HL-60/S4 treated with retinoic acid at 250 ng/mL for 4 days and 3 days (cell line): ENCODE measurements around the gene ARHGAP15.

Experiments used
- in situ Hi-C: fragments of 300-500 bp; cut with MboI; formaldehyde crosslinking; loops from 2 replicates; pipeline ENCODE4 v1.7.0; 2022; ENCODE audit warnings: low sequenced_read_pairs

ARHGAP15 gene

DNA sequence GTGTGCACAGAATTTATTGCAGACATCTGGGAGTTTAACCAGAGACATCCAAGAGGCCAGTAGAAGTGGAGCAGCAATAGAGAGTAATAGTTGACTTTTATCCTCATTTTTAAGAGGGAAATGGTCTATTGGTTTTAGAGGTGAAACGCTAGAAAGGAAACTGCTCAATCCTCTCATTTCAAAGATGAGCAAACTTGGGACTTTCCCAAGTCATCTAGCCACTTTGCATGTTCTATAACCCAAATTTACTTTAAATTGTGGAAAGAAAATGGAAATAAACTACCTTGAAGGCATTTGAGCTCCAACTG is 601.7 kb downstream of the ARHGAP15 start:
- in situ Hi-C loops, result no loop called here

DNA sequence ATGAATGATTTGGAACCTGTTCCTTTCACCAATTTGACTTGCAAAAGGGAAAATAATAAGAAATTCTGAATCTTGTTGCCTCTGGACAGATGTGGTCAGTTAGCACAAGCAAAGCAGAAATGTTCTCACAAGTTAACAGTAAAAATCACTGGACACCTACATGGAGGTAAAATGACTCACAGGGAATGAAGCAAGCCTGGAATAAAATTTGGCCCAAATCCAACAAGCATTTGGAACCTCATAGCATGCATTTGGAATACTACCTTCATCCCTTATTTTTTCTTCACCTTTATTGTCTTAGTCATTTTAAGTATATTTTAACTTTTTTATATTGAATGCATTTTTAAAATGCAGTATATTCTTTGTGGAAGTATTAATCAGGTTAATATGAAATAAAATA is 602.9 kb downstream of the ARHGAP15 start:
- in situ Hi-C loops, result no loop called here

DNA sequence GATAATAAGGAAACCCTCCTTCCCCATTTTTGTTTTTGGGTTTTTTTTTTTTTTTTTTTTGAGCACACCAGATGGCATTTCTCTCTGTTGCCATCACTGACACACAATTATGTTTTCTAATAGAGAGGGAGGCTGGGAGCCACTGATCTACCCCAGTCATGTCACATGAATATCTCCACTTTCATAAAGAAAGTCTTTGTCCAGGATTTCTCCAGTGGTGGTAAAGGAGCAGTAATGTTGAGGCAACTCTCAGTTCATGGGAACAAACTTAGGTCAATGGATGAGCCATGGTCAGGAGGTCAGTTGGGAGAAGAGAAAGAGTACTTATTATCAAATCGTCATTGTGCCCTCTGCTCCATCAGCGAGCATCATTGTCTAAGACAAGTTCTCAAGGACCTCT is 603.7 kb downstream of the ARHGAP15 start:
- in situ Hi-C loops, result no loop called here

DNA sequence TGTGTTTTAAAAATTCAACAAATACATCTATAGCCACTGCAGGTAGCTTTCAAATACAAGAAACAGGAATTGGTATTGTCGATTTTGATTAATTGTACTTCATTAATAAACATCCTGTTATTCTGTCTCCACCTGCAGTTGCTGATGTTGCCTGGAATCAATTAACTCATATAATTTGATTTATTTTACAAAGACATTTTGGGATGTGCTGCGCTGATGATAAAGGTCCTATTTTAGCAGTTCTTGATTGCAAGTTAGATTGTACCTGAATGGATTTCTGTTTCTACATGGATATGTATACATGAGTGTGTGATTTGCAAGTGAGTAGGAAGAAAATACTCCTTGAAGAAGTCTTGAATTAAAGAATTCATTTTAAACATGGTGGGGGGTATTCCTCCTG is 605.3 kb downstream of the ARHGAP15 start:
- in situ Hi-C loops, result no loop called here

DNA sequence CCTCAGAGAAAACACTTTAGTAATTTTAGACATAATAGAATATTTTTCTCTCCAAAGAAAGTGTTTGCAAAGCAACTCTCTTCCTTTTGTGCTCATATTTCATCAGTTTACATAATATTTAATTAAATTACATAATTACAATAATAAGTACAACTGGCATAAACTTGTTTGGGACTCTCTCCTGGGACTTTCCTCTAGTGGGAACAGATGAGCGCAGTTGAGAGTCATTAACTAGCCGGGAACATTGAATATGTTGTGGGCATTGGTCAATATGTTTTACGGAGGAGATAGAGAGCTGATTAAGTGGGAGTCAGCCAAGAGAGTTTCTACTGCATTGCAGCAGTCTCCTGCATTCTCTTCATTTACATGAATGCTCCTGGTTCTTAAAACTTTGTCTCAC is 607.7 kb downstream of the ARHGAP15 start:
- in situ Hi-C loops, result no loop called here

DNA sequence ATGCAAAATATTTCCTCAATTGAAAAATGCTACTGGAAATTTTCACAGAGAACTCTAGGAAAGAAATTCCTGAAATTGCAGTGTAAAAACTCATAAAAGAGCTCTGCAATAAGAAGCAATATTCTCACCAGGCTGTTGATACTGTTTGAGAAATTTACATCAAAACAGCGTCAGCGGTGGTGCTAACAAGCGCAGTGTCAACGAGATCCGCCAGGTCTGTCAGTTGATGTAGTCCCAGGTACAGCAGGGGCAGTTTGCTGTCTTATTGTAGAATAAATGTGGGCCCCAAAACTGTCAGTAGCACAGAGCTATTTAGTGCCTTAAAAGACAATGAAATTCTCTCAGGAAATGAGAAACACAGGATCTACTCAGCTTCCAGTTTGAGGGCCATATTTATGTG is 611.2 kb downstream of the ARHGAP15 start:
- in situ Hi-C loops, result no loop called here

DNA sequence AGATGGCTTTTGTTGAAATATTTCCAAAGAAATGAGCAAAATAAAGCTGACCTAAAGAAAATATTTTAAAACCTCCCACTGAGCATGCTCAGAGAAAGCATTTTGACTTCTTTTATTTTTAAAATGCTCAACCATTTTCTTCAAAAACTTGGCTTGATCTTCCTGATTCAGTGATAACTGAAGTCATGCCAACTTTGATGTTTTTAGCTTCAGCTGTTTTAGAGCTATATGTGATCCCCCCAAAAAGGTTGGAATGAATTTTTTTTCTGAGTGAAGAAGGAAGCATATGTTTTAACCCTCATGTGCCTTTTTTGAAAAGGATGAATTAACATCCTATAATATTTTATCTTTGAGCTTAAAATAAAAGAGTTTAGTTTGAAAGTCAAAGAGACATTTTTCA is 612.0 kb downstream of the ARHGAP15 start:
- in situ Hi-C loops, result no loop called here

DNA sequence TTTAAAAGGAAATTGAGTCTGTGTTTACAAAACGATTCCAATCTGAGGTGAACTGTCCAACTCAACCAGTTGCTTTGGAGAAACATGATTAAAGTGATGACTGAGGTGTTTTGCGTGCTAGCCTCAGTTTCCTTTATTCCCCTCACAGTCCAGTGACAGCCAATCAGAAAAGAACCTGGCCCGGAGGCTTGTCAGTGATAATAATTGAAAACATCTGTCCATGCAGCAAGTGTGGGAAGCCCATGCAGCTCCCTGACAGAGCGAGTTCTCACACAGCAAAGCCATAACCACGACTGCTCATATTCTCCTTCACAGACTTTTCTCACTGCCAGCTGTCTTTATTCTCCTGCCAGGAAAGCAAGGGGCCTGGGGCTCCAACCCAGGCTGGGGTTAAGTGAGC is 613.4 kb downstream of the ARHGAP15 start:
- in situ Hi-C loops, result no loop called here

DNA sequence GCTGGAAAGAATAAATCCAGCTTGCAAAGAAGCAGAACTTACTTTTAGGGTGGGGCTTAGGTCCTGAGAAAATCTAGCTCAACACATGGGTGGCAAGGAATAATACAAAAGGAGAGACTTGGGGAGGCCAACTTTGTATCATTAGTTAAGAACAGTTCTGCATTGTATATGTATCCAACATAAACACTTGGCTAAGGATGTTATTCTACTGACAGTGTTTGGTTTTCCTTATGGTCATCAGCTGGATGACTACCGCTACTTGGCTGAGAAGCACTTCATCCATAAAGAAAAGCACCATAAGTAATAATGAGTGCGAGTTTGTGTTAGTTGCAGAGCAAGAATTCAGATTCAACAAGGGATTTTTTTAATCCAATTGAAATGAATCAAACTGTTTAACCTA is 614.9 kb downstream of the ARHGAP15 start:
- in situ Hi-C loops, result no loop called here

DNA sequence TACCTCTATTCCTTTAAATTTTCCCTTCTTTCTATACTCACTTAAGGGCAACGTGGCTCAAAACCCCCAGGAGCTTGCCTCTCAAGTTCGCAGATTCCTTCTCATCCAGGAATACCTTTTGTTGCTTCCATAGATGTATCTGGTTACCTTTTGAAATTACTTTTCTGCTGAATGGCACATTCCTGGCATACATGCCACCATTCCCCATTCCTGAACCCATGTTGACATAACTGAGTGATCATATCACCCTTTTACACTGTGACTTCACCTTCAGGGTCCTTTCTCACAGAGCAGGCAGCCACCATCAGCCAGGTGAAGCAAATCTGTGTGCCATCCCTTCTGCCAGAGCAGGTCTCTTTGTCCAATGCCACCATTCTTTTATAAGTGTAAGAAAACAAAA is 615.8 kb downstream of the ARHGAP15 start:
- in situ Hi-C loops, result no loop called here

DNA sequence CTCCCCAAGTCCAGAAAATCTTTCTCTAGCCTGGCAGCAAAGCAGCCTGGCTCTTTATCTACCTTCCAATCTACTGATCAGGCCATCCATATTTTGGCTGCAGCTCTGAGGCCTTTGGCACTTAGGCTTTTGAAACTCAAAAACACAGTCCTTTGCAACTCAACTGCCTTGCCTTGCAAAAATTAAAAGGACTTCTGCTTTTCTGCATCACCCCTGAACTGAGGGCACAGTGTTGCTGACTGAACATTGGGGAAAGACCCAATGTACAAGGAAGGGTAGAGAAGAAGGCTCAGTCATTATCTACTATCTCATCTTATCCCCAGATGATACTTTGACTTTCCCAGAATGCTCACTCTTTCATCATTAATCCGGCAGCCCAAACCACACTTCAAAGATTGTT is 625.5 kb downstream of the ARHGAP15 start:
- in situ Hi-C loops, result no loop called here

DNA sequence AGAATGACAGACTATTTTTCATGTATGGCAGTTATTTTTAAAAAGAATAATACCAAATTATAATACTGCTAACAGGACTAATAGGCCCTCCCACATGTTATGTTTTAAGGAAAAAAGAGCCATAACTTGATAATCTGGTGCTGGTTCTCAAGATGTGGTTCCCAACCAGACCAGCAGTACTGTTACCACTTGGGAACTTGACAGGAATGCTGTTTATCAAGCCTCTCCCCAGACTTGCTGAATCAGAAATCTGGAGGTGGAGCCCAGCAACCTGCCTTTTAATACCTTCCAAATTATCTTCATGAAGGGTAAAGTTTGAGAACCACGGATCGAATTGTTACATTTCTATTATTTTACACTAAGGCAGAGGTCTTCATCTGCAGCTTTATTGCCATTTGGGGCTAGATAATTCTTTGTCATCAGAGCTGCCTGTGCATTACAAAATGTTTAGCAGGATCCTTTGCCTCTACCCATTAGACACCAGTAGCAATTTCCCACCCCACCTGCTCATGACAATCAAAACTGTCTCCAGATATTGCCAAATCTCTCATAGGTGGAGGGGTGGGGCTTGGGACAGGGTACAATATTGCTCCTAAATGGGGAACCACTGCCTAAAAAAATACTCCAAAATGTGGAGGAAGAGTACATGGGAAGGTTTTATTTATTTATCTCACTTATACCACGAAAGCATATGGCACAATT is 629.6 kb downstream of the ARHGAP15 start:
- in situ Hi-C loops, result no loop called here

DNA sequence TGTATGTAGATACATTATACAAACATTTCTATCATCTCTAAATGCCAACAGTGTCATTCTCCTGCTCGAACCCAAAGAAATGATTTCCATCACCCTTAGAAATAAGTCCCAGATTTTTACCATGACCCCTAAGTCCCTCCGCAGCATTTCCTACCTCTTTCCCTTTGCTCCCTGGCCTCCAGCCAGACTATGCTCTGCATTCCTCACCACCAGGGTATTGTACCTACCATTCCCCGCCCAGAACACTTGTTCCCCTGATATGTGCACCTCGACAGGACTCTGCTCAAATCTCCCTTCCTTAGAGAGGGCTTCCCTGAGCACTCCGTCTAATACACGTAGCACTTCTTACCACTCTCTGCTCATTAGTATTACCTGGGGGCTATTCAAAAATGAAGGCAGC is 630.2 kb downstream of the ARHGAP15 start:
- in situ Hi-C loops, result no loop called here

DNA sequence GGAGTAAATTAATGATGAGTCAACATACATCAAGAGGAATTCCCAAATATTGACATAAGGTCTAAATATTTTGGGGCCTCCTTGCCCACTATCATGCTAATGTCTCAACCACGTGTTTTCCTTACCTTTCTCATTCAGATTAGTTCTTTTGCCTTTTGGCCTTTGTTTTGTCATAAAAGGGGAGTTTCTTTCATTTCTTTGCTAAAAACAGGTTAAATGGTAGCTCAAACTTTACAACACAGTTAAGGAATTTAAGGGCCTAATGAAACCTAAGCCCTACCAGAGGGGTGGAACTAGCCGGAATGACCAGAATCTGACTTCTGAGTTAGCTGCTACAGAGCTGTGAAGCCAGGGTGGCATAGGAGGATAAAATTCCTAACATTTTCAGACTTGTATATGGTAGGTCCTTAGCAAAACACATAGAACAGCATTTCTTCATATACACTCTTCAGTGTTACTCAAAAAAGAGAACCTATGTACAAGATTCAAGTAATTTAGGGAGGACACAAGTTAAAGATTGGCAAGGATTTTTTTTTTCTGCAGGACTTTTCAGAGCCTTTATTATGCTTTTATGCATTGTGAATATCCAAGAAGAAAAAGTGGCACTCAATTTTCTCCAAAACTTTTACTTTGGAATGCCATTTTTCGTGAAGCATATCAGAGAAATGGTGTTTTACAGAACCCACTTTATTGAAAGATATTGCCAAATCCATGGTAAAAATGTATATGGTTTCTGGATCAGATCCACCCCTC is 633.1 kb downstream of the ARHGAP15 start:
- in situ Hi-C loops, result no loop called here

DNA sequence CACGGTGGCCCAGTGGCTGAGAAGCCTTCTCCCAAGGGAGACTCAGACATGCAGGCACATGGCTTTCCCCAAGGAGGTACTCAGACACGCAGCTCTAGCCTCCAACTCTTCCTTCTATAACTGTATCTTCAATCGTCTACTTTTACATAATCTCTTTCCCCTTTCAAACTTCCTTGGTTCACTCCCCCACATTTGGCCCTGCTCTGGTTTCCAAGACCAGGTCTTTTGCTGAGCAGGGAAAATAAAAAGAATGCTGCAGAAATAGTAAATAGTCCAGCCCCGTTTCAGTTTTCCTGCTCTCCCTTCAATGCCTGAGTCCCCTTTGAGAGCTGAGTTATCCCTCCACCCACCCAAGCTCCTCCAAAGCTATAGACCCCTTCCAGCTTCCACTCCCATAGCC is 635.0 kb downstream of the ARHGAP15 start:
- in situ Hi-C loops, result no loop called here

DNA sequence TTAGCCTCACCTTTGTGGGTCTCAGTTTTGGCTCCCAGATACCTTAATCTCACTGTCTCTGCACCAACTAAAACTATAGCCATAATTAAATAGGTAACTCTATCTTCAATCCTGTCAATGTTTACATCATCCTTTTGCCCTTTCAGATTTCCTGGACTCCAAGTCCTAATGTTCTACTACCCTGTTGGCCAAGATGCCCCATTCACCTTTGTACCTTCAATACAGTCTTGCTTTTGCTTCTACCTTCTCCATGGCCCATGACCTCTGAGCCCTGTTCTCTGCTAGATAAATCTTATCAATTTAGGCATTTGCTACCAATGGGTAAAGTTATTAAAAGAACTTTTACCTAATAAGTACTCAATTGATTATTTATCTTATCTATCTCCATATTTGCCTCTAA is 635.5 kb downstream of the ARHGAP15 start:
- in situ Hi-C loops, result no loop called here

DNA sequence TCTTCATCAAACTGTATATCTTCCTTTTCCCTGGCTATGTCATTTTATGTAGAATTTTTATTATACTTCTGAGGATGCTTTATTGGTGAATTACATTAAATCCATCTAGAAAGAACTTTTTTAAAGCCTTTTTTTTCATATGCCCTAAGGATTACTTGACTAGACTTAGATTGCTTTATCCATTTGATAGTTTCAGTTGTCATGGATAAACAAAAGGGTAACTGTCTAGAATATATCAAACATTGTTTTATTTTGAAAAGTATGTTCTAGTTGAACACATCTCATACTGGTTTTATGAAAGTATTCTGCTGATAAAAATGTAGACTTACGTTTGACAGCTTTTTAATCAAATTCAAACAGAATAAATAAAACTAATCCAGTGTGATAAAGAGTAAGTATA is 639.8 kb downstream of the ARHGAP15 start:
- in situ Hi-C loops, result no loop called here

DNA sequence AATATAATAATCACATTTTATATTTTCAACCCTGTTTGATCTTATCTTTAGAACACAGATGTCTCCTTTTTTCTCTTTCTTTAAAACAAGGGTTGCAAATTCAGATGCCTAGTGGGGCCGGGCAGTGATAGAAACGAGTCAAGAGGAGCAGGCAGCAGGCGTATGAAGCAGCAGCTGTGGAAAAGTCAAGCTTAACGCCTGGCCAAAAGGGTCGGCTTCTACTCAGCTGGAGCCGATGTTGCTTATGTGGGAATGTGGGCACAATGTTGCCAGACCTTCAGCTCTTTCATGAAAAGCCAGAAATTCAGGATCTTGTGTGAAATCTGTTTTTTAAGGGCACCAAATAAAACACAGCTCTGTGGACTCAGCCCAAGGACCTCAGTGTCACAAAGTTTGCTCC is 642.7 kb downstream of the ARHGAP15 start:
- in situ Hi-C loops, result no loop called here

DNA sequence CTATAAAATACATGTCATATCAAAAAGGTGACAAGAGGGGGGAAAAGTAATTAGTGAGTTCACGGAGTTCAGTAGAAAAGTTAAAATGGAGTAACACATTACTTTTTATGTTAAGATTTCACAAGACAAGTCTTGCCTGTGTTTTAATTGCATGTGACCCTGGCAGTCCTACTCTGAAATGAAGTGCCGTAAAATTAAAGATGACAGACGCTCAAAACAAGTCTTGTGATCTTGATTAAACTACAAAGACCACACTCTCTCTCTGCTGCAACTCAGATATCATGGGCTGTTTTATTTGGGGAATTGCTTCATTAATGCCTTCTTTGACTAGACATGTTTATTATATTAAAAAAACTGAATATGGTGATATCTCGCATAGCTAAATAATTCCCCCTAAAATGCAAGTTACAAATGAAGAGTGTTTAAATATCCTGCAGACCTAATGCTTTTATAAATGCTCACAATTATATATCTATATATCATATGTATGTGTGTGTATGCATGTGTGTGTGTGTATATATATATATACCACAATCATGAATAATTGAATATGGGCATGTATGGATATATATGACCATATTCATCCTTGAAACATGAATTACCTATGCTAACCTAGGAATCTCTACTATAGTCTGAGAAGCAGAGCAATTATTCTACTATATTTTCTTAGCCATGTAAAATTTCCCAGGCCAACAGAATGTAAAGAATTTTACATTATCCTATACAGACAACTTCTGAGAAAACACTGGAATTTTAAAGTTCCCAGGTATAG is 647.5 kb downstream of the ARHGAP15 start:
- in situ Hi-C loops, result no loop called here

DNA sequence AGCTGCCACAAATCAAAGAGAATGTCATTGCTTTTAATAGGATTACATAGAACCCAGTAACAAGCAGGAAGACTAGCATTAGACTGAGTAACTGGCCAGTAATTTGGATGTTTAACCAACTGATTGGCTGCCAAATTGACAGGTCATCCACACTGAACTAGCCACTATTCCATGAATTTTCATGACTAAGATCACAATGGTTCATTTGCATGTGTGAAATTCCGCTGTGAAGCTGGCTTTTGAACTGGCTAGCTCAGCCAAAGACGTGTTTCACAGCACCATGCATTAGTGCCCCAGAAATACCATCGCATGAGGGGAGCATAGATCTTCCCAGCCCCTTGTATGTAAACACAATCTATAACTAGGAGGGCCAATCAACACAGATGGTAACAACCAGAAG is 649.8 kb downstream of the ARHGAP15 start:
- in situ Hi-C loops, result no loop called here

DNA sequence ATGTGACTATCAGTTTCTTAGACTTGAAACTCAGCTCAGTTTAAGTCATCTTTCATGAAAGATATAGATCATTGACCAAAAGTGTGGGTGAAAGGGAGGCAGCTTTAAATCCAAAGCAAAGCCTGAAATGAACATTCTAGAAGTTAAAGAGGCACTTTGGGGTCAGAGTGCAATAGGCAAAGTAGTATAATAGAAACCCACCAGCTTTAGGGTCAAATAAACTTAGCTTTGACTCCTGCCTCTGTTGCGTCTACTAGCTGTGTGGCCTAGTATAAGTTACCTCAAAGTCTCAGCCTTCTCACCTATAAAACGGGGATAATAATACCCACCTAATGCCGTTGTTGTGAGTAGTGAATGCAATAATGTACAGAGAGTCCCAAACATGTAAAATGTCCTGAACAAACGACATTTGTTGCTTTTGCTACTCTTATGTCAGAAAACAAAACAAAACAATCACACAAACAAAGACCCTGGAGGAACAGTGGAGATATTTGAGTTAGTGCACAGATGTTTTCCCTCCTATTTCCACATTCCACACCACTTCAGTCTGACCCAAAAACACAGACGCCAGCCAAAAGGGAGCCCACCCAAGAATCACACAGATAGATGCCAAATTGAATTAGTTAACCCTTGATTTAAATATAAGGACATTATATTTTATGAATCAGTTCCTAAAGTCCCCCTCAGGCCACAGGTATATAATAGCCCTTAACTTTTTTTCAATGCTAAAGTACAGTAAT is 657.0 kb downstream of the ARHGAP15 start:
- in situ Hi-C loops, result no loop called here
